ENCODE results near the gene TAS2R30. TPM values are rescaled to one million over a fixed set of nuclear protein-coding genes. Genes with fewer than 3 reads are reported as not detected.
"Not testable (repeated sequence)": the region's sequence is repeated elsewhere in the genome, so short reads cannot be mapped to it uniquely, and the experiment has no call there.

TAS2R30 gene
- total RNA-seq, 1 donor from 2014 or later, result 16.9 TPM

- not testable (repeated sequence) for DNase-seq
Measured at GRCh38 chr12:11114130-11114529, 20.3 kb downstream of the TAS2R30 start.

DNA sequence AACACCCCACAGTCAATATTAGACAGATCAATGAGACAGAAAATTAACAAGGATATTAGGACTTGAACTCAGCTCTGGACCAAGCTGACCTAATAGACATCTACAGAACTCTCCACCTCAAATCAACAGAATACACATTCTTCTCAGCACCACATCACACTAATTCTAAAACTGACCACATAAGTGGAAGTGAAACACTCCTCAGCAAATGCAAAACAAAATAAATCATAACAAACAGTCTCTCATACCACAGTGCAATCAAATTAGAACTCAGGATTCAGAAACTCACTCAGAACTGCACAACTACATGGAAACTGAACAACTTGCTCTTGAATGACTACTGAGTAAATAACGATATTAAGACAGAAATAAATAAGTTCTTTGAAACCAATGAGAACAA, 23.2 kb downstream of the TAS2R30 start:
- not testable (repeated sequence) for DNase-seq

- DNase-seq, result no peak
Measured at GRCh38 chr12:11108862-11109261, 25.6 kb downstream of the TAS2R30 start.

DNA sequence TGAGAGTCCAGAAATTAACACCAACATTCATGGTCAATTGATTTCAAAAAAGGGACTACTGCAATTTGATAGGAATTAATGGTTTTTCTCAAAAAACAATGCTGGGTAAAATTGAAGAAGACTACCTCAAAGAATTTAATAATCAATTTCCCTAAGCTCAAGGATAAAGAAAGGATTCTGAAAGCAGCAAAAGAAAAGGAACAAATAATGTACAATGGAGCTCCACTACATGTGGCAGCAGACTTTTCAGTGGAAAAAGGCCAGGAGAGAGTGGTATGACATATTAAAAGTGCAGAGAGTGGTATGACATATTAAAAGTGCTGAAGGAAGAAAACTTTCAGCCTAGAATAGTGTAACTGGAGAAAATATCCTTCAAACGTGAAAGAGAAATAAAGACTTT, 26.7 kb downstream of the TAS2R30 start:
- no peak for DNase-seq

DNA sequence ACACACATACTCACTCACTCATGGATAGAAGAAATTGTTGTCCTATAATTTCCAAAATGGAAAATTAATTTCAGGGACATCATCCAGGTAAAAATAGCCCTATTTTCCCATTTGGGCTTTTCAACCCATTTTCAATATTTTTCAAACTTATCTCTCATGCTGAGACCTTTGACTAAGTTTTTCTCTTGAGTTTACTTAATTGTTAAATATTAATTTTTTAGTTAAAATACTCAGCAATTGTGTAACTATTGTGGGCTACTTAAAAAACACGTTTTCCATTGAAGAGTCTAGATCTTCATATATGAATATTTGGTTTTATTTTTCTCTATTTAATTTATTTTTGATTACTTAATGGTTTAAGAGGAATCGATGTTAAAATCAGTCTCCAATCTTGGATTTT, 28.2 kb downstream of the TAS2R30 start:
- no peak for DNase-seq

GRCh38 chr12:11105546-11105945, 28.9 kb downstream of the TAS2R30 start:
- DNase-seq, result no peak

- not testable (repeated sequence) for DNase-seq
Measured at GRCh38 chr12:11094910-11095309, 39.5 kb downstream of the TAS2R30 start.

GRCh38 chr12:11092128-11092527, 42.3 kb downstream of the TAS2R30 start, which contains the start of gene TAS2R43:
Gene TAS2R43 (minus strand): TSS chr12:11092313. CDS start chr12:11092229, 84 bp downstream.
- DNase-seq, result no peak

DNA sequence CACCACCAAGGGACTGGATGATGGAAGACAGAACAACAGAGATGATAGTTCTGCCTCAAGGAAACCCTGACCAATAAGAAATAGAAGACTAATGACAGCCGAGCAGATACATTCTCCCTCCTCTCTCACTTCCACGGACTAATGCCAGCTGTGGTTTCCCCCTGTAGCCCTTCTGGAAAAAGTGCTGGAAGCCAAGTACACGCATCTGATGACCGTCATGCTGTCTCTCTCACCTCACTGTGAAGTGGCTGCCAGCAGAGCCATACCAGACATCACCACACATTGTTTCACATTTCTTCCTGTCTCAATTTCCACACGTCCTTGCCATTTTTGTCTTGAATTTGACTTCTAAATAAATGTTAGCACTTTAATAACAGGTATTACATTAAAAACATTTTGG, 45.2 kb downstream of the TAS2R30 start:
- DNase-seq, result no peak

GRCh38 chr12:11085419-11085818, 49.0 kb downstream of the TAS2R30 start:
- DNase-seq, result no peak

Small RNA genes lying within 50 kb of the gene (small RNA-seq; reads per million reads assigned to genes)
- not detected for gene AC018630.1 (ENCODE audit: low replicate concordance)

Other genes with a start within 250 kb of the TAS2R30 start
- gene TAS2R13, start 225.1 kb downstream of the TAS2R30 start, total RNA-seq, result 3.2 TPM
- 335 TPM for gene PRH2, start 205.4 kb downstream of the TAS2R30 start, total RNA-seq
- gene TAS2R14, start 195.4 kb downstream of the TAS2R30 start, total RNA-seq, result 9.1 TPM
- gene TAS2R50, start 147.7 kb downstream of the TAS2R30 start, total RNA-seq, result 10.7 TPM
- gene TAS2R20, start 136.3 kb downstream of the TAS2R30 start, total RNA-seq, result 8.2 TPM
- gene TAS2R19, start 112.0 kb downstream of the TAS2R30 start, total RNA-seq, result 17.1 TPM
- gene TAS2R31, start 103.2 kb downstream of the TAS2R30 start, total RNA-seq, result 17.7 TPM
- gene TAS2R46, start 72.3 kb downstream of the TAS2R30 start, total RNA-seq, result 8.4 TPM
- 20.5 TPM for gene TAS2R43, start 42.3 kb downstream of the TAS2R30 start, total RNA-seq
- 9.3 TPM for gene SMIM10L1, start 36.5 kb upstream of the TAS2R30 start, total RNA-seq
- not detected for gene TAS2R42, start 52.3 kb upstream of the TAS2R30 start, total RNA-seq
- not detected for gene PRB3, start 135.1 kb upstream of the TAS2R30 start, total RNA-seq
- not detected for gene PRB4, start 175.8 kb upstream of the TAS2R30 start, total RNA-seq

Data from tongue (tissue), 3 donors.